ENCODE data around the gene BEAN1.

BEAN1 gene, protein sequence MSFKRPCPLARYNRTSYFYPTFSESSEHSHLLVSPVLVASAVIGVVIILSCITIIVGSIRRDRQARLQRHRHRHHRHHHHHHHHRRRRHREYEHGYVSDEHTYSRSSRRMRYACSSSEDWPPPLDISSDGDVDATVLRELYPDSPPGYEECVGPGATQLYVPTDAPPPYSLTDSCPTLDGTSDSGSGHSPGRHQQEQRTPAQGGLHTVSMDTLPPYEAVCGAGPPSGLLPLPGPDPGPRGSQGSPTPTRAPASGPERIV

DNA sequence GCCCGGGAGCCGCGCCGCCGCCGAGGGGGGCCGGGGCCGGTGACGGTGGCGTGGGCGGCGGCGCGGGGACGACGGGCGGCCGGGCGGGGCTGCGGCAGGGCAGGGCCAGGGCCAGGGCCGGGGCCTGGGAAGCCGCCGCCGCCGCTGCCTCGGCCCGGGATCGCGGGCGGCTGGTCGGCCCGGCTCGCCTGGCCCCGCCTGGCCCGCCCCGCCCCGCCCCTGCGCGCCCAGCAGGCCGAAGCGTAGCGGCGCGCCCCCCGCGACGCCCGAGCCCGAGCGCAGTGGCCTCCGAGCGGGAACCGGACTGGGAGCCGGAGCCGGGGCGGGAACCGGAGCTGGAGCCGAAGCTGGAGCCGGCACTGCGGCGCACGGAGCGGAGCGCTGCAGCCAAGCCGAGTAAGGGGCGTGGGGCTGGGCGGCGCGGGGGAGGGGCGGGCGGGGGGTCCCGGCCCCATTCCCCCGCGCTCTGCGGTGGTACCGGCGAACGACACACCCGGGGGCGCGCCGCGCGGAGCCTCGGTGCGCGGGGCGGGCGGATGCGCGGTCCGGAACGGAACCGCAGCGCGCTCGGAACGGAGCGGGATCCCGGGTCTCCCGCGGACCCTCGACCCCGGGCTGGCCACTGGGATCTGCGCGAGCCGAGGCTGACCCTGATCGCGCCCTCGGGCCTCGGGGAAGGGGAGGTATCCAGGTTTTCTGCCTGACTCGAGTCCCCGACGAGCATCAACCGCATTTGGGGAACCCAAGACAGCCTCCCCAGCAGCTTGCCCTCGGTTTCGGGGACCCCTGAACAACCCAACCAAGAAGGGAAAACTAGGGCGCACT is at the start of gene BEAN1:
BEAN1 (plus strand) TSS at position 260 of the 825 bp plus-strand sequence. CDS start 10,382 bp downstream, outside the sequence.
- DNase-seq = no peak

DNA sequence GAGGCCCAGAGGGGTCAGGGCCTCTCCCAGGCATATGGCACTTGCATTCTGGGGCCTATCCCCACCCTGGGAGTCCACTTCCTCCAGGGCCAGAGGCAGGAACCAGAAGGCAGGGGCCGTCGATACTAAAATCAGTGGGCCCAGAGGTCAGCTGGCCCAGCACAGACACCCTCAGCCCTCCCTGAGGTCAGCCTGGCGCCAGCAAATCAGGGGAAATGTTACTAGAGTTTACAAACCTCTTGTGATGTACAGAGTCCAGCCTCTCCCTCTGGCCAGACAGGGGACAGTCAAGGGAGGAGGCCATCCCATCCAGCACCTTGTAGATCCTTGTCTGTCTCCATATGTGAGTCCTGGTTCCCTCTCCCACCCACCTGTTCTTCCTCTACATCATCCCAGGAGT is 49.8 kb upstream of the BEAN1 start:
- no peak for DNase-seq

DNA sequence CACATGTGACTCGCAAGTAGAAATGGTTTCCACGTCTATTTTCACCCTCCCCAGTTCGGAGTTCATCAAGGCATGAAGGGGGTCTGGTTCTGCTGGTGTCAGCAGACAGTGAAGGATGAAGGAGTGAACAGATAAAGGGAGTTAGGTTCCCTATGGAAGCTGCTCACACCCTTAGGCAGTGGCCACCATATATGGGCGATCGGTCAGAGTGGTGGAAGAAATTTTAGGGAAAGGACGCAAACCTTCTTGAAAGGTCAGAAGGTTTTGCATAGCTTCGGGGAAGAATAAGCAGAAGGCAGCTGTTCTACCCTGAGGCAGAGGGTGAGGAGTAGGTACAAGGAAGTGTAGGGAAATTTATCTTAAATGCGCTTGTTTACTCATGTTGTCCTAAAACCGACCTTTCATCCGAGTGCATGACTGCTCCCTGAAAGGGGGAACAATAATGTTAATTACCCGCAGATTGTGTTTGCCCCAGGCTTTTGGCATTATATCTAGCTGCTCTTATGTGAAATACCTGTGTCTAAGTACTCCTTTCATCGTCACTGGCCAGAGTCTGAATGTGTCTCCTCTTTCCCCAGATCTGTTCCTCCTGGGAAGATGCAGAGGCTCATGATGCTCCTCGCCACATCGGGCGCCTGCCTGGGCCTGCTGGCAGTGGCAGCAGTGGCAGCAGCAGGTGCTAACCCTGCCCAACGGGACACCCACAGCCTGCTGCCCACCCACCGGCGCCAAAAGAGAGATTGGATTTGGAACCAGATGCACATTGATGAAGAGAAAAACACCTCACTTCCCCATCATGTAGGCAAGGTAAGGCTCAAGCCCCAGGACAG is 48.1 kb upstream of the BEAN1 start:
- DNase-seq = no peak

DNA sequence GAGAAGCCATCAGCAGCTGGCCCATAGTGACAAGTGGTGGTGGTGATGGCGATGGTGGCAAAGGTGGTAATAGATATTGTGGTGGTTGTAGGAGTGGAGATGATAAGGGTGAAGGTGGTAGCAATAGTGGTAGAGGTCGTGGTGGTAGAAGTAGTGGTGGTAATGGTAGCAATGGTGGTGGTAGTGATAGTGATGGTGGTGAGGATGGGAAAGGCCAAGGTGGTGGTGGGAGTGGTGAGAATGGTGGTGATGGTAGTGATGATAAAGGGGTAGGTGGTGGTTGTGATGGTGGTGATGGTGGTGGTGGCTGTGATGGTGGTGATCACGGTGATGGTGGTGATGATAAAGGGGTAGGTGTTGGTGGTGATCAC is 47.5 kb upstream of the BEAN1 start:
- no peak for DNase-seq

- no peak for DNase-seq
These were observed 46.7 kb upstream of the BEAN1 start for GRCh38 chr16:66380421-66380820.

- no peak for DNase-seq
These were observed 45.4 kb upstream of the BEAN1 start for GRCh38 chr16:66381585-66382170.

DNA sequence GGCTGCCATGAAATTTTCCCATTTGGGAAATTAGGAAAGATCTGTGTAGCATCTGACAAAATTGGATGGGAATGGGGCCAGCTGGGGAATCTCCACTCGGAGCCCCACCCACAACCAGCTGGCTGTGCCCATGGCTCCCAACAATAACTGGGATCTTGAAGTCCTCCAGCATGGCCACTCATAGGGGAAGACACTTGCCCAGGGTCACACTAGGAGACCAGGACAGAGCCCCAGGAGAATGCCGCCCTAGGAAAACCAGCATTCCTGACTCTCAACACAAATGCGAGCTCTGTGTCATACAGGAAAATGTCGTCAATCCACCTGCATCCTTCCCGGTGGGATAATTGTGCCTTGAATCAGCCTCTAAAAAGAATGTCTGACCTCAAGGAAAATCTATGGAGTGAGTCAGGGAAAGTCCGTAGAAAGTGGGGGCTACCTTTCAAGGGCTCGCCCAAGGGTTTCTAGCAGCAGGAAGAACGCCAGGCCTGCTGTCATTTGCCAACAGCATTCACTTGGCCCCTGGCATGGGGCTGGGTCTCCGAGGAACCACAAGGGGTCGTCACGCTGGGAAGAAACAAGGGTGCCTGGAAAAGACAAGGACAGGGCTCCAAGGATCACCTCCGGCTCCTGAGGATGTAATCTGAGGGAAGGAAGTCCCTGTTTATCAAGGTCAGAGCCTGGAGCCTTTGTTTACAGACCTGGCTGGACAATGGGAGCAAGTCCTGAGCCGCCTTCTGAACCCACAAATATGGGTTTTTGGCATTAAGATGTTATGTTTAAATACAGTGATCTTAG is 44.7 kb upstream of the BEAN1 start:
- DNase-seq = no peak

DNA sequence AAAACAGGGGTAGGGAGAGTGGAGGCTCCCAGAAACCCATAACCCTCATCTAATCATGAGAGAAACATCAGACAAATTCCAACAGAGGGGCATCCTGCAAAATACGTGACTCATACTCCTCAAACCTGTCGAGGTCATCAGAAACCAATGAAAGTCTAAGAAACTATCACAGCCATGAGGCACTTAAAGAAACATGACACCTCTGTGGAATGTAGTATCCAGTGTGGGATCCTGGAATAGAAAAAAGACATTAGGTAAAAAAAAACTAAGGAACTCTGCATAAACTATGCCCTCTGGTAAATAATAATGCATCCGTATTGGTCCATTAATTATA is 44.2 kb upstream of the BEAN1 start:
- no peak for DNase-seq

DNA sequence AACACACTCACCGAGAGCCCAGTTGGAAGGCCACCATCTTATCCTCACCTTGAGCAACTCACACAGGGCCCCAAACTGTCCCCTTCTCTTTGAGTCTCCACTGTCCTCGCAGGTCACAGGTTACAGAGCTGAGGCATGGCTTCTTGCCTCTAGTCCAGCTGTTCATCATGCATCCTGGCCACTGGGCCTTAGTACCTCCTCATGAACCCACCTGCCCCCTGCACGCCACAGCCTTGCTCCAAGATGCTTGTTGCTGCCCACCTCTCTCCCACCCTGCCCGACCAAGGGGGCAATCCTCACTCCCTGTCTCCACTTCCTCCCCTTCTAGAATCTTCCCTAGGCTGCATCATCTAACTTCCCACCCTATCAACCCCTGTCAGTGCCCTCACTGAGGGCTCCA is 43.5 kb upstream of the BEAN1 start:
- DNase-seq = no peak

GRCh38 chr16:66385415-66385814 is 41.7 kb upstream of the BEAN1 start:
- DNase-seq = no peak

GRCh38 chr16:66386629-66387622 is 40.2 kb upstream of the BEAN1 start:
- no peak for DNase-seq

- DNase-seq = no peak
These were observed 39.2 kb upstream of the BEAN1 start for GRCh38 chr16:66387817-66388332.

GRCh38 chr16:66388350-66389139 is 38.5 kb upstream of the BEAN1 start:
- DNase-seq = no peak

DNA sequence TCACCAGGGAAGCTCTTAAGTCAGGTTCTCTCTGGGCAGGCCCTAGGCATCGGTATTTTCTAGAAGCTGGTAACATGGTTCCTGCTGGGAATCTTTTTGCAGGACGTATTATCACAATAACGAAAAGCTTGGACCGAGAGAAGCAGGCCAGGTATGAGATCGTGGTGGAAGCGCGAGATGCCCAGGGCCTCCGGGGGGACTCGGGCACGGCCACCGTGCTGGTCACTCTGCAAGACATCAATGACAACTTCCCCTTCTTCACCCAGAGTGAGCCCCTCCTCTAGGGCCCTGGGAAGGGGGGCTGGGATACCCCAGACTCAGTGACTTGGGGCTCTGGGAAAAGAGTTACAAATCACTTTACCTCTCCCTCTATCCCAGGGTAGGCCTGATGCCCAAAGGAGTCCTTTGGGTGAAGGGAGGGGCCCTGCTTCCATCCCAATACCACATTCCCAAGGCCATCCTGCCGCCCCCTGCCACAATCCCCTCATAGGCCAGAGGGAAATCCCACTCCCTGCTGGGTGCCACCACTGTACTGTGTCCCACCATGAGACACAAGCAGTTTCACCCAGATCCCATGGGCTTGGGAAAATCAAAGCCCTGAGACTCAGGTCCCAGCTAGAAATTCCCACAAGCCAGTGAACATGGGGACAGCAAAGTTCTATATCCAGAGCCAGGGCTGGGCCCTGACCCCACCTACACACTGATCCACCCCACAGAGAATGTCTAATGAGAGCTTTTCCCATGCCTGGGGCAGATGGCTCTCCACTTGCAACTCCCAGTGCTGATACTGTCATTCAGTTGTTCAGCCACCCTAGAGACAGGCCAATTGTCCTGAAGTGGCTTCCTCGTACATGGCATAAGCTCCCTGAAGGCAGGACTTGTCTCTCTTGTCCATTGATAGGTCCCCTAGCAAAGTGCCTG is 37.6 kb upstream of the BEAN1 start:
- no peak for DNase-seq

DNA sequence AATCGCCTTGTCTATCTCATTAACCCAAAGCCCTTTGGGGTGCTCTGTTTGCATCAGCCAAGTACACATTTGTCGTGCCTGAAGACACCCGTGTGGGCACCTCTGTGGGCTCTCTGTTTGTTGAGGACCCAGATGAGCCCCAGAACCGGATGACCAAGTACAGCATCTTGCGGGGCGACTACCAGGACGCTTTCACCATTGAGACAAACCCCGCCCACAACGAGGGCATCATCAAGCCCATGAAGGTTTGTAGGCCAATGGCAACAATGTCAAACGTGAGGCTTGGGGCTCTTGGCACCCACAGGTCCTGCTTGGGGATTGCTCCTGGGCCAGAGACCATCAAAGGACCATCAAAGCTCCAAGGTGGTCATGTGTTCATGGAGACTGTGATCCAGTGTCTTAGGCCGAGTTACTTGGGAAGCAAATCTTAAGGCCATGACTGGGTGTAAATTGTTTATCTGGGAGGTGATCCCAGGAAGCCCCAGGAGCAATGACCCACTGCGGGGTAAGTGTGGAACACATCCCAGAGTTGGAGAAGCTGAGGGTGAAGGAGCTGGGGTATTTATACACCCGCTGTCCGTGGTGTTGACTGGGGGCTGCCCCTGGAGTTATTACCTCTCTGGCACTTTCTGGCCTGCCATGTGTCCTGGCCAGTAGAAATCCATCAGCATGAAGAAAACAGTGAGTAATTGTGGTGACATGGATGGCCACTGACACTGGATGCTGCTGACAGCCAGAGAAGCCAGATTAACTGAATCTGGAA is 36.6 kb upstream of the BEAN1 start:
- no peak for DNase-seq

GRCh38 chr16:66391726-66392670 is 35.1 kb upstream of the BEAN1 start:
- DNase-seq = no peak

Measured in hematopoietic multipotent progenitor cell treated with erythropoietin and hydrocortisone succinate and interleukin-3 and kit ligand, for 8 days (in vitro differentiated cells).